Ovary (tissue), 3 donors: ENCODE measurements around the gene NRSN2.

ENCODE experiments used
- POLR2A ChIP-seq: fragments of 450-650 bp; IDR thresholded peaks from one replicate; pipeline ENCODE4 v1.6.1; 2017; ENCODE audit warnings: antibody characterized with exemption, mild to moderate bottlenecking, moderate library complexity
- TF ChIP-seq, protein P1 (sequence below), 3 donors: fragments of 450-650 bp in 2 of 3; fragments of 200-600 bp in 1 of 3; IDR thresholded peaks; one replicate each; pipeline versions ENCODE4 v1.5.1 to v1.8.0; 2016 to 2022; ENCODE audit warnings: antibody characterized with exemption in 3 of 3, mild to moderate bottlenecking in 1 of 3
- donor health status: DM: no; HTN: no; CAD: no.

DNA sequence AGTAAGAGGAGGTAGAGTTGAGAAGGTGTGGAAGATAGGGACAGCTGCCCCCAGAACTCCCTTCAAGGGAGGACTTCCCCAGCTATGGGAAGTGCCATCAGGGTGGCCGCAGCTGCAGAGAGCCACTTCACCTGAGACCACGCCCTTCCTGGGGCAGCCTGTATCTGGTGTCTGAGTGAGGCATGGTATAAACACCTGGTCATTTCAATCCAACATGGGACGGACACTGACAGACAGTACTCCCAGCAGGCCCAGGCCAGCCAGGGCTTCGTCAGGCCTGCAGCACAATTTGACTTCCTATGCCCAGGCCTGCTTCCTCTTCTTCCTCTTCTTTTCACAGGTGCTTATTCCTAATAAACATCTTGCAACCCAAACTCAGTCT, 17.1 kb upstream of the NRSN2 start:
- TF ChIP-seq, protein P1, sequence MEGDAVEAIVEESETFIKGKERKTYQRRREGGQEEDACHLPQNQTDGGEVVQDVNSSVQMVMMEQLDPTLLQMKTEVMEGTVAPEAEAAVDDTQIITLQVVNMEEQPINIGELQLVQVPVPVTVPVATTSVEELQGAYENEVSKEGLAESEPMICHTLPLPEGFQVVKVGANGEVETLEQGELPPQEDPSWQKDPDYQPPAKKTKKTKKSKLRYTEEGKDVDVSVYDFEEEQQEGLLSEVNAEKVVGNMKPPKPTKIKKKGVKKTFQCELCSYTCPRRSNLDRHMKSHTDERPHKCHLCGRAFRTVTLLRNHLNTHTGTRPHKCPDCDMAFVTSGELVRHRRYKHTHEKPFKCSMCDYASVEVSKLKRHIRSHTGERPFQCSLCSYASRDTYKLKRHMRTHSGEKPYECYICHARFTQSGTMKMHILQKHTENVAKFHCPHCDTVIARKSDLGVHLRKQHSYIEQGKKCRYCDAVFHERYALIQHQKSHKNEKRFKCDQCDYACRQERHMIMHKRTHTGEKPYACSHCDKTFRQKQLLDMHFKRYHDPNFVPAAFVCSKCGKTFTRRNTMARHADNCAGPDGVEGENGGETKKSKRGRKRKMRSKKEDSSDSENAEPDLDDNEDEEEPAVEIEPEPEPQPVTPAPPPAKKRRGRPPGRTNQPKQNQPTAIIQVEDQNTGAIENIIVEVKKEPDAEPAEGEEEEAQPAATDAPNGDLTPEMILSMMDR (IDR thresholded peaks at IDR 0.05), result no peak
- TF ChIP-seq POLR2A, result no peak
